Thymus (tissue), 11 donors: ENCODE results near the gene USP54. TPM values are rescaled to one million over a fixed set of nuclear protein-coding genes. Genes with fewer than 3 reads are reported as not detected.
"Not testable (repeated sequence)": the region's sequence is repeated elsewhere in the genome, so short reads cannot be mapped to it uniquely, and the experiment has no call there.

Experiments
- DNase-seq, 9 donors: peaks; one replicate each; pipeline ENCODE4 v3.0.0-alpha.2; 2013; ENCODE audit warnings: low spot score in 9 of 9, low read depth in 6 of 9, missing footprints in 1 of 9
- H3K27ac ChIP-seq, 2 donors: one replicate each; pipeline ENCODE4 v1.5.1; 2013; ENCODE audit warnings: control low read depth in 1 of 2, low read depth in 1 of 2, low read length in 1 of 2, mild to moderate bottlenecking in 1 of 2, moderate library complexity in 1 of 2
- H3K27me3 ChIP-seq, 2 donors: one replicate each; pipeline ENCODE4 v1.5.1; 2013; ENCODE audit warnings: low read length in 1 of 2; ENCODE audit not compliant: control insufficient read depth in 2 of 2, insufficient read depth in 1 of 2
- H3K36me3 ChIP-seq, 2 donors: one replicate each; pipeline ENCODE4 v1.5.1; 2013; ENCODE audit warnings: low read length in 1 of 2, mild to moderate bottlenecking in 1 of 2, moderate library complexity in 1 of 2; ENCODE audit not compliant: control insufficient read depth in 2 of 2, insufficient read depth in 2 of 2
- H3K4me1 ChIP-seq, 2 donors: one replicate each; pipeline ENCODE4 v1.5.1; 2013; ENCODE audit warnings: low read length in 2 of 2; ENCODE audit not compliant: control insufficient read depth in 2 of 2, insufficient read depth in 2 of 2
- H3K4me3 ChIP-seq, 2 donors: one replicate each; pipeline ENCODE4 v1.5.1; 2013; ENCODE audit warnings: low read length in 2 of 2, control low read depth in 1 of 2, mild to moderate bottlenecking in 1 of 2
- H3K9me3 ChIP-seq, 2 donors: one replicate each; pipeline ENCODE4 v1.5.1; 2013; ENCODE audit warnings: low read length in 1 of 2, mild to moderate bottlenecking in 1 of 2; ENCODE audit not compliant: control insufficient read depth in 2 of 2, insufficient read depth in 1 of 2
- WGBS: extraction: QIAGEN DNeasy Blood & Tissue Kit; methylation state at CpG from one replicate; pipeline ENCODE4 v1.1.7; 2013; 5-methylcytosine and 5-hydroxymethylcytosine counted together
- polyA plus RNA-seq: library from polyadenylated mRNA; stranded (reverse); fragments of 200-250 nt; gene quantifications from one replicate; pipeline ENCODE4 v1.2.3, GENCODE V29; 2013
- total RNA-seq: library from RNA; stranded (reverse); fragments of 120-200 nt; gene quantifications from one replicate; pipeline ENCODE4 v1.2.4, GENCODE V29; 2013
- donor health status: healthy.

USP54 gene
- total and polyA plus RNA-seq, 2 donors: 8.2 to 10.4 TPM

DNA sequence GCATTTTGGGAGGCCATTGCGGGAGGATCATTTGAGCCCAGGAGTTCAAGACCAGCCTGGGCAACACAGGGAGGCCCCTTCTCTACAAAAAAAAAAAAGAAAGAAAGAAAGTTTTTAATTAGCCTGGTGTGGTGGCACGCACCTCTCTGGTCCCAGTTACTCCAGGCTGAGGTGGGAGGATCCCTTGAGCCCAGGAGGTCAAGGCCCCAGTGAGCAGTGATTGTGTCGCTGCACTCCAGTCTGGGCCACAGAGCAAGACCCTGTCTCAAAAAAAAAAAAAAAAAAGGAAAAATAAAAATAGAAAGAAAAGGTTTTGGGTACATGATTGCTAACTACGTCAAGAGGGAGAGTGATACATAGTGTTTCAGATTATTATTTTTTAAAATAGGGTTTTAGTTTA is 2.0 kb upstream of the USP54 start:
- no peaks in the 10 kb centered on the region for H3K9me3 ChIP-seq
- no peak for DNase-seq
- H3K27ac ChIP-seq: no peak overlapping the region
- H3K4me3 ChIP-seq: no peak overlapping the region
- no peaks in the 10 kb centered on the region for H3K27me3 ChIP-seq
- no peaks in the 10 kb centered on the region for H3K36me3 ChIP-seq
- H3K4me1 ChIP-seq: peaks cover 7 to 10% of the 10 kb centered on the region in 2 donors
- WGBS: 97% methylated on average over 4 of the region's 4 CpGs

DNA sequence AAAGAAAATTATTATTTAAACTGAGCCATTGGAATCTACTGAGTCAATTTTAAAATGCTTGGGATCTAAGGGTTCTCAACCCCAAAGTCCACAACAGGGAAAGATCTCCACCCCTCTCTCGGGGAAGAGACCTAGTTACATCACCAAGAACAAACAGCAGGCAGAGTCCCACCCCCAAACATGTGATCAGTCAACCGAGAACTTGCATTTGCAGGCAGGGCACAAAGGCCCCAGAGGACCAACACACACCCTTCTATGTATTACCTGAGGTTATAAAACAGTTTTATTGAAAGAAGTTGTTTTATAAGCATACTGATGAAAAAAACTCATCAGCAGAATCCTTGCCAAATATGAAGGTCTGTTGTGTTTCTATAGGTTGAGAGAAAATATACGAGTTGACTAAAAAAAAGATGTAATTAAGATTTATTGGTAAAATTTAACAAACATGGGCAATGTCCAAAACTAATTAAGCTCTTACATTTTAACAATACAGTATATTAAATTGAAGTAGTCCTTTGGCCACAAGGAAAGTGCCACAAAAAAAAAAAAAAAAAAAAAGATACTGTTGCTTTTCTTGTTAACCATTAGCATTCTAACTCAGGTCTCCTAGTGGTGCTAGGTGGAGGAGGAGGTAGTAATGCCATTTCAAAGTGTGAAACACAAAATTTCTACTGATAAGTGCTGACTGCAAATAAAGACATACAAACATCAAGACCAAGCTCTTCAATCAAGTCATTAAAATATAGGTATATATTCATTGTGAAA is 975 bp upstream of the USP54 start:
- no peak overlapping the region for H3K4me3 ChIP-seq
- 39% methylated on average over 3 of the region's 3 CpGs for WGBS
- no peaks in the 10 kb centered on the region for H3K27me3 ChIP-seq
- no peaks in the 10 kb centered on the region for H3K36me3 ChIP-seq
- H3K9me3 ChIP-seq: no peaks in the 10 kb centered on the region
- H3K4me1 ChIP-seq: peaks cover 7 to 10% of the 10 kb centered on the region in 2 donors
- no peak overlapping the region for H3K27ac ChIP-seq
- peak in 6 of 9 donors; percentile 11 to 64 (median 29) for DNase-seq

- Histone ChIP-seq H3K27ac (no peak overlapping the region), H3K4me1 (peaks cover 7 to 10% of the 10 kb centered on the region in 2 donors), H3K4me3 (no peak overlapping the region), H3K27me3 (no peaks in the 10 kb centered on the region), H3K36me3 (no peaks in the 10 kb centered on the region), H3K9me3 (no peaks in the 10 kb centered on the region)
- no peak for DNase-seq
- 97% methylated on average over 3 of the region's 3 CpGs for WGBS
Observed at GRCh38 chr10:73589563-73590126, 1.5 kb downstream of the USP54 start.

GRCh38 chr10:73588656-73589055 is 2.5 kb downstream of the USP54 start:
- Histone ChIP-seq H3K9me3 (no peaks in the 10 kb centered on the region), H3K36me3 (no peaks in the 10 kb centered on the region), H3K27ac (no peak overlapping the region), H3K27me3 (no peaks in the 10 kb centered on the region), H3K4me3 (no peak overlapping the region), H3K4me1 (peaks cover 7 to 10% of the 10 kb centered on the region in 2 donors)
- no peak for DNase-seq
- WGBS: 100% methylated on average over 1 of the region's 1 CpG

- DNase-seq: no peak
- no peaks in the 10 kb centered on the region for H3K27me3 ChIP-seq
- 43% methylated on average over 1 of the region's 1 CpG for WGBS
- no peaks in the 10 kb centered on the region for H3K36me3 ChIP-seq
- H3K27ac ChIP-seq: no peak overlapping the region
- no peak overlapping the region for H3K4me3 ChIP-seq
- H3K4me1 ChIP-seq: peaks cover 4 to 5% of the 10 kb centered on the region in 2 donors
- no peaks in the 10 kb centered on the region for H3K9me3 ChIP-seq
Observed at GRCh38 chr10:73586583-73586984, 4.6 kb downstream of the USP54 start.

DNA sequence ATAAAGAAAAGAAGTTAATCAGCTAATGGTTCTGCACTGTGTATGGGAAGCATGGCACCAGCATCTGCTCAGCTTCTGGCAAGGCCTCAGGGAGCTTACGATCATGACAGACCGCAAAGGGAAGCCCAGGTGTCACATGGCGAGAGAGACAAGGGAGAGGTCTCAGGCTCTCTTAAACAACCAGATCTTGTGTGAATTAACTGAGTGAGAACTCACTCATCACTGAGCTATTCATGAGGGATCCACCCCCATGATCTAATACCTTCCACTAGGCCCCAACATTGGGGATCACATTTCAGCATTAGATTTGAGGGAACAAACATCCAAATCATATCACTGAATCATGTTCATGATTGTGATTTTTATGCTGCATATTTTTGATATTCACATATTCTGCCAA is 5.8 kb downstream of the USP54 start:
- Histone ChIP-seq H3K36me3 (no peaks in the 10 kb centered on the region), H3K9me3 (no peaks in the 10 kb centered on the region), H3K4me3 (no peak overlapping the region), H3K27me3 (no peaks in the 10 kb centered on the region), H3K4me1 (no peaks in the 10 kb centered on the region), H3K27ac (no peak overlapping the region)
- WGBS: 95% methylated on average over 3 of the region's 3 CpGs
- no peak for DNase-seq

GRCh38 chr10:73584737-73585136 is 6.4 kb downstream of the USP54 start:
- H3K4me3 ChIP-seq: no peak overlapping the region
- H3K27me3 ChIP-seq: no peaks in the 10 kb centered on the region
- no peaks in the 10 kb centered on the region for H3K4me1 ChIP-seq
- no peak for DNase-seq
- H3K27ac ChIP-seq: no peak overlapping the region
- H3K36me3 ChIP-seq: no peaks in the 10 kb centered on the region
- H3K9me3 ChIP-seq: no peaks in the 10 kb centered on the region
- 97% methylated on average over 2 of the region's 2 CpGs for WGBS

- no peak overlapping the region for H3K27ac ChIP-seq
- H3K27me3 ChIP-seq: no peaks in the 10 kb centered on the region
- H3K9me3 ChIP-seq: no peaks in the 10 kb centered on the region
- no peaks in the 10 kb centered on the region for H3K36me3 ChIP-seq
- H3K4me1 ChIP-seq: no peaks in the 10 kb centered on the region
- WGBS: 100% methylated on average over 2 of the region's 2 CpGs
- DNase-seq: no peak
- H3K4me3 ChIP-seq: no peak overlapping the region
Observed at GRCh38 chr10:73581918-73582317, 9.2 kb downstream of the USP54 start.

GRCh38 chr10:73578927-73579326 is 12.2 kb downstream of the USP54 start:
- H3K9me3 ChIP-seq, H3K27me3 ChIP-seq, H3K27ac ChIP-seq, H3K4me1 ChIP-seq, H3K4me3 ChIP-seq, DNase-seq, H3K36me3 ChIP-seq: not testable (repeated sequence)
- WGBS: 98% methylated on average over 6 of the region's 6 CpGs
